ENCODE results near the gene TNFRSF8. TPM values are rescaled to one million over a fixed set of nuclear protein-coding genes. Genes with fewer than 3 reads are reported as not detected.

The TNFRSF8 gene
- total and polyA plus RNA-seq, 12 donors, result 0.17 to 0.61 (median 0.42) TPM; not detected in 1

DNA sequence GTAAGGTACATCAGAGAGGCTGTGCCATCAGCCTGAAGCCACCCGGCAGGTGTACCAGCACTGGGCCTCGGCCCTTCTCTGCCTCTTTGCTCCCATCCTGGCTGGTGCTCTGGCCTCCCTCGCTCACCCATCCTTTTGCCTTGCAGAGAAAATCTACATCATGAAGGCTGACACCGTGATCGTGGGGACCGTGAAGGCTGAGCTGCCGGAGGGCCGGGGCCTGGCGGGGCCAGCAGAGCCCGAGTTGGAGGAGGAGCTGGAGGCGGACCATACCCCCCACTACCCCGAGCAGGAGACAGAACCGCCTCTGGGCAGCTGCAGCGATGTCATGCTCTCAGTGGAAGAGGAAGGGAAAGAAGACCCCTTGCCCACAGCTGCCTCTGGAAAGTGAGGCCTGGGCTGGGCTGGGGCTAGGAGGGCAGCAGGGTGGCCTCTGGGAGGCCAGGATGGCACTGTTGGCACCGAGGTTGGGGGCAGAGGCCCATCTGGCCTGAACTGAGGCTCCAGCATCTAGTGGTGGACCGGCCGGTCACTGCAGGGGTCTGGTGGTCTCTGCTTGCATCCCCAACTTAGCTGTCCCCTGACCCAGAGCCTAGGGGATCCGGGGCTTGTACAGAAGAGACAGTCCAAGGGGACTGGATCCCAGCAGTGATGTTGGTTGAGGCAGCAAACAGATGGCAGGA, 79.2 kb downstream of the TNFRSF8 start:
- no peak for TF ChIP-seq POLR2A (IDR thresholded peaks at IDR 0.05)
- TF ChIP-seq, protein P1, sequence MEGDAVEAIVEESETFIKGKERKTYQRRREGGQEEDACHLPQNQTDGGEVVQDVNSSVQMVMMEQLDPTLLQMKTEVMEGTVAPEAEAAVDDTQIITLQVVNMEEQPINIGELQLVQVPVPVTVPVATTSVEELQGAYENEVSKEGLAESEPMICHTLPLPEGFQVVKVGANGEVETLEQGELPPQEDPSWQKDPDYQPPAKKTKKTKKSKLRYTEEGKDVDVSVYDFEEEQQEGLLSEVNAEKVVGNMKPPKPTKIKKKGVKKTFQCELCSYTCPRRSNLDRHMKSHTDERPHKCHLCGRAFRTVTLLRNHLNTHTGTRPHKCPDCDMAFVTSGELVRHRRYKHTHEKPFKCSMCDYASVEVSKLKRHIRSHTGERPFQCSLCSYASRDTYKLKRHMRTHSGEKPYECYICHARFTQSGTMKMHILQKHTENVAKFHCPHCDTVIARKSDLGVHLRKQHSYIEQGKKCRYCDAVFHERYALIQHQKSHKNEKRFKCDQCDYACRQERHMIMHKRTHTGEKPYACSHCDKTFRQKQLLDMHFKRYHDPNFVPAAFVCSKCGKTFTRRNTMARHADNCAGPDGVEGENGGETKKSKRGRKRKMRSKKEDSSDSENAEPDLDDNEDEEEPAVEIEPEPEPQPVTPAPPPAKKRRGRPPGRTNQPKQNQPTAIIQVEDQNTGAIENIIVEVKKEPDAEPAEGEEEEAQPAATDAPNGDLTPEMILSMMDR (IDR thresholded peaks at IDR 0.05), result no peak
- Histone ChIP-seq H3K4me1 (replicated peaks in 1 of 2) (peaks cover 3 to 11% of the 10 kb centered on the region in 2 donors), H3K27ac (peak overlapping the region in 1 of 5 donors; percentile 81), H3K27me3 (no peaks in the 10 kb centered on the region), H3K9me3 (replicated peaks in 1 of 3) (no peaks in the 10 kb centered on the region), H3K36me3 (replicated peaks in 1 of 2) (no peaks in the 10 kb centered on the region), H3K4me3 (no peak overlapping the region)
- intact Hi-C loops (cut with DNase I), result no loop called here
- no peak for DNase-seq
- 85 to 94% (median 90%) methylated on average over 7 to 18 of the region's 18 CpGs for WGBS, 4 donors

GRCh38 chr1:12142891-12143630, 80.0 kb downstream of the TNFRSF8 start:
- peak in 4 of 7 donors; percentile 48 to 61 (median 56) for DNase-seq
- H3K4me3 ChIP-seq, result no peak overlapping the region
- 70 to 91% (median 76%) methylated on average over 10 to 21 of the region's 21 CpGs for WGBS, 4 donors

DNA sequence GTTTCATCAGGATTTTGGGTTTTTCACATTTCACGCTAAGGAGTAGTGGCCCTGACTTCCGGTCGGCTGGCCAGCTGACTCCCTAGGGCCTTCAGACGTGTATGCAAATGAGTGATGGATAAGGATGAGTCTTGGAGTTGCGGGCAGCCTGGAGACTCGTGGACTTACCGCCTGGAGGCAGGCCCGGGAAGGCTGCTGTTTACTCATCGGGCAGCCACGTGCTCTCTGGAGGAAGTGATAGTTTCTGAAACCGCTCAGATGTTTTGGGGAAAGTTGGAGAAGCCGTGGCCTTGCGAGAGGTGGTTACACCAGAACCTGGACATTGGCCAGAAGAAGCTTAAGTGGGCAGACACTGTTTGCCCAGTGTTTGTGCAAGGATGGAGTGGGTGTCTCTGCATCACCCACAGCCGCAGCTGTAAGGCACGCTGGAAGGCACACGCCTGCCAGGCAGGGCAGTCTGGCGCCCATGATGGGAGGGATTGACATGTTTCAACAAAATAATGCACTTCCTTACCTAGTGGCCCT, 80.6 kb downstream of the TNFRSF8 start:
- H3K9me3 ChIP-seq (replicated peaks in 1 of 3), result no peaks in the 10 kb centered on the region
- H3K36me3 ChIP-seq (replicated peaks in 1 of 2), result no peaks in the 10 kb centered on the region
- 52 to 66% (median 57%) methylated on average over 9 to 17 of the region's 17 CpGs for WGBS, 4 donors
- no peak for TF ChIP-seq POLR2A (IDR thresholded peaks at IDR 0.05)
- TF ChIP-seq, protein P1 (IDR thresholded peaks at IDR 0.05), result no peak
- H3K27me3 ChIP-seq, result no peaks in the 10 kb centered on the region
- H3K4me3 ChIP-seq, result no peak overlapping the region
- peaks cover 3 to 23% of the 10 kb centered on the region in 2 donors for H3K4me1 ChIP-seq (replicated peaks in 1 of 2)
- DNase-seq, result peak in 6 of 7 donors; percentile 67 to 78 (median 72)
- intact Hi-C loops (cut with DNase I), result no loop called here
- H3K27ac ChIP-seq, result peak overlapping the region in 3 of 5 donors; percentile 7 to 81 (median 69)

More at GRCh38 chr1:12142891-12143630, 80.0 kb downstream of the TNFRSF8 start:
- Histone ChIP-seq H3K27ac (peak overlapping the region in 3 of 5 donors; percentile 7 to 81 (median 69)), H3K9me3 (replicated peaks in 1 of 3) (no peaks in the 10 kb centered on the region), H3K36me3 (replicated peaks in 1 of 2) (no peaks in the 10 kb centered on the region), H3K4me1 (replicated peaks in 1 of 2) (peaks cover 3 to 18% of the 10 kb centered on the region in 2 donors), H3K27me3 (no peaks in the 10 kb centered on the region)
- TF ChIP-seq, protein P1 (IDR thresholded peaks at IDR 0.05), result no peak
- no peak for TF ChIP-seq POLR2A (IDR thresholded peaks at IDR 0.05)
- intact Hi-C loops (cut with DNase I), result no loop called here

GRCh38 chr1:12144236-12144635, 81.1 kb downstream of the TNFRSF8 start:
- Histone ChIP-seq H3K27me3 (no peaks in the 10 kb centered on the region), H3K4me1 (replicated peaks in 1 of 2) (peaks cover 3 to 23% of the 10 kb centered on the region in 2 donors), H3K27ac (peak overlapping the region in 2 of 5 donors; percentile 69 to 81)

More at GRCh38 chr1:12144236-12144635, 81.1 kb downstream of the TNFRSF8 start:
- Histone ChIP-seq H3K36me3 (replicated peaks in 1 of 2) (no peaks in the 10 kb centered on the region), H3K4me3 (no peak overlapping the region), H3K9me3 (replicated peaks in 1 of 3) (no peaks in the 10 kb centered on the region)
- intact Hi-C loops (cut with DNase I), result no loop called here
- WGBS, 4 donors, result 77 to 86% (median 80%) methylated on average over 7 to 8 of the region's 8 CpGs
- TF ChIP-seq POLR2A (IDR thresholded peaks at IDR 0.05), result no peak
- TF ChIP-seq, protein P1 (IDR thresholded peaks at IDR 0.05), result no peak
- DNase-seq, result no peak

All from adrenal gland (tissue), 12 donors.